Inferior parietal cortex (tissue), 1 donor: ENCODE data around the gene ZFYVE28.
A peak's percentile ranks its signal among the peaks of the same experiment; 100 is the strongest.

Experiments
- DNase-seq: peaks from one replicate; pipeline ENCODE4 v3.0.0-alpha.2; 2016; ENCODE audit errors: extremely low spot score

ZFYVE28 gene

GRCh38 chr4:2428496-2429213 is 10.2 kb upstream of the ZFYVE28 start:
- DNase-seq: no peak

GRCh38 chr4:2427383-2428334 is 9.2 kb upstream of the ZFYVE28 start:
- DNase-seq: no peak

- no peak for DNase-seq
Measured at GRCh38 chr4:2426711-2427275, 8.3 kb upstream of the ZFYVE28 start.

GRCh38 chr4:2426069-2426397 is 7.6 kb upstream of the ZFYVE28 start:
- no peak for DNase-seq

GRCh38 chr4:2425386-2426068 is 7.1 kb upstream of the ZFYVE28 start:
- DNase-seq: no peak

GRCh38 chr4:2424581-2424980 is 6.1 kb upstream of the ZFYVE28 start:
- DNase-seq: no peak

- no peak for DNase-seq
Measured at GRCh38 chr4:2423695-2424094, 5.2 kb upstream of the ZFYVE28 start.

- DNase-seq: no peak
Measured at GRCh38 chr4:2423066-2423465, 4.6 kb upstream of the ZFYVE28 start.

- no peak for DNase-seq
Measured at GRCh38 chr4:2421928-2422327, 3.5 kb upstream of the ZFYVE28 start.

- no peak for DNase-seq
Measured at GRCh38 chr4:2419814-2420213, 1.4 kb upstream of the ZFYVE28 start.

GRCh38 chr4:2418650-2419571 is 466 bp upstream of the ZFYVE28 start, which contains the start of gene CFAP99:
Gene CFAP99, plus strand, starts transcription at chr4:2418955.
- DNase-seq: peak; percentile 95

- DNase-seq: no peak
Measured at GRCh38 chr4:2417226-2417764, 1.1 kb downstream of the ZFYVE28 start.

GRCh38 chr4:2416564-2417225 is 1.8 kb downstream of the ZFYVE28 start:
- DNase-seq: no peak

GRCh38 chr4:2415881-2416563 is 2.4 kb downstream of the ZFYVE28 start:
- no peak for DNase-seq

- DNase-seq: no peak
Measured at GRCh38 chr4:2415213-2415612, 3.2 kb downstream of the ZFYVE28 start.

GRCh38 chr4:2413821-2414610 is 4.4 kb downstream of the ZFYVE28 start:
- DNase-seq: no peak

- peak; percentile 65 for DNase-seq
Measured at GRCh38 chr4:2412885-2413716, 5.3 kb downstream of the ZFYVE28 start.

- no peak for DNase-seq
Measured at GRCh38 chr4:2412534-2412884, 5.9 kb downstream of the ZFYVE28 start.
